Left colon (tissue), 2 donors: ENCODE data around the gene ALDH1A1. TPM values are rescaled to one million over a fixed set of nuclear protein-coding genes. Genes with fewer than 3 reads are reported as not detected.
"Not testable (repeated sequence)": the region's sequence is repeated elsewhere in the genome, so short reads cannot be mapped to it uniquely, and the experiment has no call there.

ENCODE experiments used
- ATAC-seq: fragments of 200-7000 bp; cut with Tn5 transposase; one replicate; pipeline ENCODE4 v1.9.1; 2020; ENCODE audit warnings: mild to moderate bottlenecking, moderate library complexity
- DNase-seq, 2 donors: peaks; one replicate each; pipeline ENCODE4 v3.0.0-alpha.2; 2020
- intact Hi-C, 2 donors: fragments of 100-400 bp; cut with DNase I in 1 of 2; cut with micrococcal nuclease in 1 of 2; formaldehyde crosslinking; loops; one replicate each; pipeline versions ENCODE4 v1.11.2 to v1.14.0; 2022; cut with DNase I, micrococcal nuclease
- total RNA-seq, 2 donors: library from RNA; stranded (reverse); fragmentation: NEBNext Ultra II Directional; extraction: Animal tissue kit (Norgen Biotek cat#: 25700); gene quantifications; one replicate each; pipeline ENCODE4 v1.2.1, GENCODE V29; 2021
- donor health status: DM: no; HTN: no; CAD: no.
- donor health status: DM: yes; HTN: yes; CAD: no.

Gene ALDH1A1
- total RNA-seq, 2 donors from 2014 or later: 91.0 to 105 TPM

DNA sequence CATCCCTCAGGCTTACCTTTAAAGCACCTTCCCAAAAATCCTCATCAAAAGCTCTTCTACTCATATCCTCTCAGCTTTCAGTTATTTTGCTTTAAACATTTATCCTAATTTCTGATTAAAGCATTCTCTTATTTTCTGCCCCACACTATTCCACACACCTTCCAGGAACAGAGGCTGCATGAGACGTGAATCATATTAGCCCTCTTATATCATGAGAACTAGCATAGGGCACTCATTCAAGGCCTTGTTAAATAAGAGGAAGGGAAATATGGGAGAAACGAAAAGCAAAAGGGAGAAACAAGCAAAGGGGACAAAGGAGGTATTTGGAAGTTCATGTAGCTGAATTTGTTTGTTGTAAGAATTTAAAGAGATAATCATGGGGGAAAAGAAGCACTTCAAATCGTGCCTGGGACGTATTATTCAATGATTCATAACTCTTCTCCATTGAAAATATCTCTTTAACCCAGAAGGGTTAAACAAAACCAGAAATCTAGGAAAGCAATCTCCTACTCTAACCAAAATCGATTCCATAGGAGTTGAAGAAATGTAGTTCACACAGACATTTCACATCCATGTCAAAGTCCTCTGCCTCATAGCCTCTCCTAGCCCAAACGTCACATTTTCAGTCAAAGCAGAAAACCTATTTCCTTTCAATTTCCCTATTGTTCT lies 4.1 kb downstream of the ALDH1A1 start:
- no peak for ATAC-seq
- DNase-seq: no peak
- intact Hi-C loops: no loop called here

DNA sequence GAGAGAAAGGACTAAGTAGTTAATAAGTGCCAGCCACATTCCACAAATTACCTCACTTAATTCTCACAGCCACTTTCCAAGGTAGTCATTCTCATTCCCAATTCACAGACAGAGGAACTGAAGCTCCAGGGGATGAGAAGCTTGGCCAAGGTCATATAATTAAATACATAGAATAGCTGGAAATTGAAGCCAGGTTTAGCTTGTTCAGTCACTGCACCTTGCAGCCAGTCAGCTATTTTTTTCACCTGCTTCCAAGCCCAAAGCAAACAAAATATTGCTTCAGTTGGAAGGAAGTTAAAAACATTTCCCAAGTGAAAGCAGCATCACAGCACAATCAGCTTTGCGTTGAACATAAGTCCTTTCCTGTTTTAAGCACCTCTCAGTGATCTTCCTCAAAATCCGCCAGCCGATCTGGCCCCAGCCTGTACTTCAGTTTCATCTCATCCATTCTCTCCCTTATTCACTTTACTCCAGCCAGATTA lies 4.8 kb downstream of the ALDH1A1 start:
- no peak for DNase-seq
- peak; percentile 30 for ATAC-seq
- intact Hi-C loops: no loop called here

DNA sequence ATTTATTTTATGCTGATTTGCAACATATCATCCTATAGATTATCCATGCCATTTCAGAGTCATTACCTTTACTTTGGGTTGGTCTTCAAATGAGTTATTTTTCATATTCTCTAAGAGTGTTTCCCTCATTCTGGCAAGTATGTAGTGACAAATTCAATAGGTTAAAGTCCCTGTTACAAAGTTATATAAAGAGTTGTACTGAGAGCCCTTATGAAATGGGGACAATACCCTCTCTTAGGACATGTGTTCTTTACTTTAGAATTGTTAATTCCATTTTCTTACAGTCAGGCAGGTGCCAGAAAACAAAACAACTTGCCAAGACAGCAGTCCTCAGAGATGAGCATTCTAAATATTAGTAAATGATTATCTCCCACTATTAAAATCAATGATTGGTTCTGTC lies 6.0 kb downstream of the ALDH1A1 start:
- intact Hi-C loops: no loop called here
- ATAC-seq (no peak), DNase-seq (no peak)

DNA sequence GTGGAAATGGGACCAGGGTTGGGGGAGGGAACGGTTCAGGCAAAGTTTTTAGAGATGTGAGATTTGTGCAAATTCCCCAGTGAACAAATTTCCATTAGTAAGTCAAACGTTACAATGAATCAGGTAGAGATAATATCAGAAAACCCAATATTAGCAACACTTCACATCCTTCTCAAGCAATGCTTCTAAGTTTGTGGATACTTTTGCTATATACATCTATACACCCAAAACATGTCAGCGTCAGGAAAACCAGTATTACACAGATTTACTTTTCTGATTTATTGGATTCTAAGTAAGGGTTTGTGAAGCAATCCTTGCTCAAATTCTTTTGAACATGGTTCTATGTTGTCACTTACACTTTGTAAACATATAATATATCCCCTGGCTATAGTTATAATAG lies 6.5 kb downstream of the ALDH1A1 start:
- intact Hi-C loops: no loop called here

DNA sequence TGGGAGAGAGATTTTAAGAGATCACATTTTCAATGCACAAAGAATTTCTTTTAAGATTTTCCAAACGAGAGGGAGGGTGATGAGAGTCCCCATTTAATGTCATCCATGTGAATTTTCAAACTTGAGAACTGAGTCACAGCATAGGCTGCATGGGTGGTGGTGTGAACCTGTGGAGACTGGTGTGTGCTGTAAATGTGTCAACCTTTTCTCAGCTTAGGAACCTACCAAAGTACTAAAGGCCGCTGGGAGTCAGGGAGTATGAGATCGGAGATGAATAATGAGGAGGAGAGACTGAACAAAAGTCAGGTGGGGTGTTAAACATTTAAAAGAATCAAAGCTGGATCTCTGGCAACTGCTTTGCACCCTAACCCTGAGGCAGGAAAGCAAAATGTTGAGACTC lies 7.5 kb downstream of the ALDH1A1 start:
- no peak for ATAC-seq
- DNase-seq: no peak
- intact Hi-C loops: no loop called here

More for the DNA sequence above, 6.5 kb downstream of the ALDH1A1 start:
- DNase-seq: no peak
- ATAC-seq: no peak

DNA sequence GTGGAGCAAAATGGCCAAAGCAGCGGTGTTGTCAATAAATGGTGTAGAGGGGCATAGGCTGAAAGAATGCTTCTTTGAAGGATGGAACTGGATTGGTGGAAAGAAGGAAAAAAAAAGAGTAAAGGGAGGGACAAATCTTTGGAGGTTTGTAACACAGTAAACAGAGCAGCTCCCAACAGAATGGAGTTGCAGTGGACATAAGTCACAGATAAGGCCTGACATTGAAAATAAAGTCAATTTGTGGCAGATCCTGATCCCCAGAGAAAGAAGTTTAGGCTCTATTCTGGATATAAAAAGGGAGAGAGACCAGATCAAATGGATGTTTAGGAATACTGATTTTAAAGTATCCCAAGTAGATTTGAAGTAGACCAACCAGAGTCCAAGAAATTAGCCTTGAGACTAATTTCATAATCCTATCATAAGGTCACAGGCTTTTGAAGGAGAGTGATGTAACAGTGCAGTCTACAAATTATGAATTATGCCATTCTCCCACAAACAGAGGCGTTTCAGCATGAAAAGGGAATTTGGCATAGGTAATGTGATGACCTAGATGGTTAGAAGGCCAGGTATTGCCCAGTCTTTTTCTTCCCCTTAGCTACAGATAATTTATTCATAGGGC lies 8.9 kb downstream of the ALDH1A1 start:
- no peak for DNase-seq
- intact Hi-C loops: no loop called here
- no peak for ATAC-seq

DNA sequence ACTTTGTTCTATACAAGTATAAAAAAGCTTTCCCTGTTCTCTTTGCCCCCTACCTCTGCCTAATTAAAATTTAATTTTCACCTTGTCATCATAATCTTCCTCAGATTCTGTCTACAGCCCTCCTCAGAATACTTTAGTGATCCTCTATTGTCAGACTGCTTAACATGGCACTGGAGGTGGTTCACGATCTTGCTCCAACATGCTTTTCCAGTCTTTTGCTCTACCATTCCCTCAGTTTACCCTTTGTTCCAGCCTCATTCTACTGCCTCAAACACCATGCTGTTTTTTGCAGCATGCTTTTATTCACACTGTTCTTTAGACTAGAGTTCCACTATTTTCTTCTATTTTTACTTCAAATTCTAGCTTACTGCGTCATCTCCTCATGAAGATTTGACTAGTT lies 10.4 kb downstream of the ALDH1A1 start:
- ATAC-seq: no peak
- DNase-seq: no peak
- intact Hi-C loops: no loop called here

DNA sequence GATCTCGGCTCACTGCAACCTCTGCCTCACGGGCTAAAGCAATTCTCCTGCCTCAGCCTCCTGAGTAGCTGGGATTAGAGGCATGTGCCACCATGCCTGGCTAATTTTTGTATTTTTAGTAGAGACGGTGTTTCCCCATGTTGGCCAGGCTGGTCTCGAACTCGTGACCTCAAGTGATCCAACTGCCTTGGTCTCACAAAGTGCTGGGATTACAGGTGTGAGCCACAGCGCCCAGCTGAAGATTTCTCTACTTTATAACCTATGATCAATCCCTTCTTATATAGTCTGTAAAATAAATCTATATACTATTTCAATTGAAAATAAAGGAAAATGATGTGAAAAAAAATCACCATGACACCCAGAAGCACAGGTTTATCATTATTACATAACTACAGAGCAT lies 13.3 kb downstream of the ALDH1A1 start:
- intact Hi-C loops, ATAC-seq, DNase-seq: not testable (repeated sequence)

DNA sequence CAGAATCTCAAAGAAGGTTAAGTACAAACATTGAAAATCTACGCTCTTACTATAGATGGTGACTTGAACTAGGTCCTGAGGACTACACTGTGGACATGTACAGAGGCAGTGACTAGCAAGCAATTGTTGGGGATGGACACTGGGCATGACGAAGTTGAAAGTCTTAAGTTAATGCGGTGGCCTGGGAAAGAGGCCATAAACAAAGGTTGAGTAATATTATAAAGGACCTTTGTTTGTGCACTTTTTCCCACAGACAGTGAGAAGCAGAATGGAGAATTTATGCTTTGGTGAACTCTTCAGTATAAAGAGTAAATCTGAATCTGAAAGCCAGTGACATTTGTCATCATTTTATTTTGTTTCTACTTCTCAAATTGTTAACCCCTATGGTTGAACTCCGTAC lies 15.3 kb downstream of the ALDH1A1 start:
- intact Hi-C loops: no loop called here
- peak; percentile 50 for ATAC-seq
- DNase-seq: no peak

DNA sequence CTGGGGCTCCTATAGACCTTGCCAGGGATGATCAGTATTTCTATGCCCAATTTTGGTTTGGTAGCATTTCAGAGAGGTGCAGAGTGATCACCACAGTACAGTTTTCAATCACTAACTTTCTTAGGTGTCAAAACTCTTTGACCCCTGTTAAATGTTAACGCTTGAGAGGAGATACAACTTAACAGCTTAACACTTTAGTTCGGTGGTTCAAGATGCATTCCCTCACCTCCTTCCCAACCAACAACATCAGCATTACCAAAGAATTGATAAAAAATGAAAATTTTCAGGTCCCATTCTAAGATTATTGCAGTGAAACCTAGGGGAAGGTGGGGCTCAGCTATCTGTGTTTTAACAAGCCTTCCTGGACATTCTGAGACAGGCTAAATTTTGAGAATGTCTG lies 16.2 kb downstream of the ALDH1A1 start:
- ATAC-seq (no peak), DNase-seq (no peak)
- intact Hi-C loops: no loop called here

DNA sequence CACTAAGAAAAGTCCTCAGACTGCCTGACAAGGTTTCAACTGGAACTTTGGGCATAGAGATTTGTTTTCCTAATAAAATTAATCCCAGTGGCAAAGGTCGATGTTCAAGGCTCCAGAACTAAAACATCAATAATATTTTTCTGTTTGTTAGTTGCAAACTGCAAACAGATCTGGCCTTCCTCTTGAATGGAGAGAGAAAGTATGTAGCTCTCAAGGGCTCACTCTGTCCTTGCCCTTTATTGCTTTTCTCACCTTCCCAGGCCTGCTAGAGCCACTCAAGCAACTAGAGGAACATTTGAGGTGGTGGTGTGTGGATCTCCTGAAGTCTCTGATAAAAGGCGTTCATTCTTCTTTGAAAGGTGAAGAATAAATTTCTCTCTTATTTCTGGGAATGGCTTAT lies 16.6 kb downstream of the ALDH1A1 start:
- ATAC-seq: no peak
- intact Hi-C loops: no loop called here
- no peak for DNase-seq

DNA sequence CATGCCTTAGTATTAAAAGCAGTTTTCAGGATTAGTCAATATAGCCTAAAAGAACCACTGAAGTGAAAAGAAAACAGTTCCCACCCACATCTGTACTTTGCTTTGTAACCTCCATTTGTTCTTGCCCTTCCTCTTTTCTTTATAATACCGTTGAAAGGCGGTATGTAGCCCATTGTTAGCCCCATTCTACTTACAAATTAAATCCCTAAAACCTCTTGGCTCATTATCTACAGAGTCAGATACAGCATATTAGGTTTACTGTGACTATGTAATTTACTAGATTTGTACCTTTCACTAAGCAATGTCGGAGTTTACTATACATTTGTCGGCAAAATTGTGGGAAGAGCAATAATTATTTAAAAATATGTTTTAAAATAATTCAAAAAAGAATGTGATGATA lies 17.3 kb downstream of the ALDH1A1 start:
- no peak for ATAC-seq
- intact Hi-C loops: no loop called here
- DNase-seq: no peak

DNA sequence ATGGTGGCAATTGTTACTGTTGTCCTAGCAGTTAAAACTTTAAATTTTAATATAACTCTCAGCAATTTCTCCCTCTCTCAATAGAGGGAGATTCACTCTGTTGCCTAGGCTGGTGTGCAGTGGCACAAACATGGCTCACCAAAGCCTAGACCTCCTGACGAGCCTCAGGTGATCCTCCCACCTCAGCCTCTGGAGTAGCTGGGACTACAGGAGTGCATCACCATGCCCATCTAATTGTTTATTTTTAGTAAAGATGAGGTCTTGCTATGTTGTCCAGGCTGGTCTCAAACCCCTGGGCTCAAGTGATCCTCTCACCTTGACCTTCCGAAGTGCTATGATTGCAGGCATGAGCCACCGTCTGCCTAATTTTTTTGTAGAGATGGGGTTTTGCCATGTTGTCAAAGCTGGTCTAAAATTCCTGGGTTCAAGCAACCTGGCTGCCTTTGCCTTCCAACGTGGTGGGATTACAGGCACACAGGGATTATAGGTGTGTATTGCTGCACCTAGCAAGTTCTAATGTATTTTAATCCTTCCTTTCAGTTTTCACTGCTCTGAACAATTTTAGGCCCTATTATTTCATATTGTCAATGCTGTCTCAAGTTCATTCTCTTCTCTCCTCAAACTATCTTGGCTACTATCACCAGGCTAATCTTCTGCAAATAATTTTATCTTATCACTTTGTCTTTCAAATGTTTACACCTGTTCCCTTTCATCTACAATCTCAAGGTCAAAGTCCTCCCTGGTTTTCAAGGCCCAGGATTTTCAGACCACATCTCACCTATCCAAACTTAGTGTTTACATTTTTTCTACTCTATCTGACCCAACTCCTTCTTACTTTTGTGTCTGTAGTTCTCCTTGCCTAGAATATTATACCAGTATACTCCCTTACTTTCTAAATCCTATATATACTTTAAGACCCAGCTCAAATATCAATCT lies 18.9 kb downstream of the ALDH1A1 start:
- peak; percentile 83 for ATAC-seq
- DNase-seq: no peak
- intact Hi-C loops: no loop called here

DNA sequence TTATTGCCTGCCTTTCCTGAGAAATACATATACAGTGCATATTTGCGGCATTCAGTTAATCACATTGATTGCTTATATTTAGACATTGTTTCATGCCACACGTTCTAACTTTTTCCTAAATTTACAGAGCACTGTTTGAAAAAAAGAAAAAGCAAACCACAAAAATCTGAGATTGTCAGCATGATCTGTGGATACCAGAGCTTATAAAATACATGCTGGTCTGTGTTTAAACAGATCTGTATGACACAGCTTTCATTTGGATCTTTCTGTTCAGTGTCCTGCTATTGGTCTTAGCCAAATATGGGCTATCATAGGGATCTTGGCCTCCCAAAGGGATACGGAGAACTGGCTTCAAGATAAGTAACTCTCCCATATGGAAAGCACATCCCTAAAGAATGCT lies 20.2 kb downstream of the ALDH1A1 start:
- intact Hi-C loops: no loop called here
- DNase-seq (no peak), ATAC-seq (no peak)

DNA sequence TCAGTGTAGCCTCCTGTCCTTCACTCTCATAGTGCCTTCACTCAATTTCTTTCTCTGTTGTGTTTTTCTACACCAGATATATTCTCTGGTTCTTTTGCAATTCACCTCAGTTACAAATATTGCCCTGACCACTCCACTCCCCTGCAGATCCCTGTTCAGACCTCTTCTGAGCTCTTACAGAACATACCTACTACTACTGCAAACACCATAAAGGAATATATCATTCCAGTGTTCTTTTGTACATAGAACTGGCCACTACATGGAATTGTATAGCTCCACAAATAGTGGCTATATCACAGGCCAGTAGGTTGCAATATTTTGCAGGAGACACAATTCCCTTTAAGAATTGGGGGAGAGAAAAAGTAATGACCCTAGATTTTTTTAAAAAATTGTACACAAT lies 21.0 kb downstream of the ALDH1A1 start:
- intact Hi-C loops: no loop called here
- peak; percentile 46 for ATAC-seq
- DNase-seq: no peak

DNA sequence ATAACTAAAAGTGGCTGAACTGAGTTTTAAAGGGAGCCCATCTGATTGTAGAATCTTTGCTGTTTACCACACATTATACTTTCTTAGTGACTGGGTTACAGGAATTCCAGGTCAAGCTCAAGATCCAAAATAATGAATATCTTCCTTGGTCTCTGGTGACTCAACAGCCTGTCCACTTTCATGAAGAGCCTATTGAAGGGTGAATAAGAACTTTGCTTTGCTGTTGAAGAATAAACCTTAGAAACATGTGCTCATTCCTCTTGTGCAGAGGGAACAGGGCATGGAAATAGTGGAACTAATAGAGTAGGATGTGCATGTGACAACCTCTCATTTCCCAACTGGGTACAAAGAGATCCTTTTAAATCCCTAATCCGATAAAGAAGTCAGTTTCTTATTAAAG lies 21.4 kb downstream of the ALDH1A1 start:
- DNase-seq (no peak), ATAC-seq (no peak)
- intact Hi-C loops: no loop called here

DNA sequence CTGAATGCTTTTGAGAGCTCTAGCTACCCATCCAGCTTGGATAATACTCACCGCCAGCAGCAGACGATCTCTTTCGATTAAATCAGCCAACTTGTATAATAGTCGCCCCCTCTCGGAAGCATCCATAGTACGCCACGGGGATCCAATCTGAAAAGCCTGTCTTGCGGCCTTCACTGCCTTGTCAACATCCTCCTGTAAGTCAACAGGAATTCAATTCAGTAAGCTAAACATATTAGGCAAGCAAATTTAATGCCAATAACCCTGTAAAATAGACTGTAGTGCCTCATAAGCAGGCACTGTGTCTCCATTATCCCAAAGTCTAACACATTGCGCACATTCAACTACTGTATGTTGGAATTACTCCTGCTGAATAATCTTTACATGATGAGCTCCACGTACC lies 22.0 kb downstream of the ALDH1A1 start:
- intact Hi-C loops: no loop called here
- DNase-seq (no peak), ATAC-seq (no peak)

DNA sequence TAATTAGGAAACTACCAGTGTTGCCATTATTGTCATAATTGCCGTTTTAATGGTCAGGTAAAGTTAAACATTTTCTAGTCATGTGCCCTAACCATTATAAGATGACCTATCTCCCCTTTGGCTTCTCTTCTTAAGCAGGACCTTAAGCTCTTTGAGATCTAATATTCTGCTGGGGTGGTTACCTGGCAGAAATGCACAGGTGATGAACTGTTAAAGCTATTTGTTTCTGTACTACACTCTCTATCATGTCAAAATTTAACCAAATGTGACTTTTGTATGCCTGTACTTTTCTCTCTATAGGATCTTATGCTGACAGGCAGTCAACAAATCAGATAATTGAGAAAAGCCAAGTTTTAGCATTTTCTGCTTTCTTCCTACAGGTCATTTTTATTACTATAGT lies 23.3 kb downstream of the ALDH1A1 start:
- intact Hi-C loops: no loop called here
- ATAC-seq: no peak
- no peak for DNase-seq

DNA sequence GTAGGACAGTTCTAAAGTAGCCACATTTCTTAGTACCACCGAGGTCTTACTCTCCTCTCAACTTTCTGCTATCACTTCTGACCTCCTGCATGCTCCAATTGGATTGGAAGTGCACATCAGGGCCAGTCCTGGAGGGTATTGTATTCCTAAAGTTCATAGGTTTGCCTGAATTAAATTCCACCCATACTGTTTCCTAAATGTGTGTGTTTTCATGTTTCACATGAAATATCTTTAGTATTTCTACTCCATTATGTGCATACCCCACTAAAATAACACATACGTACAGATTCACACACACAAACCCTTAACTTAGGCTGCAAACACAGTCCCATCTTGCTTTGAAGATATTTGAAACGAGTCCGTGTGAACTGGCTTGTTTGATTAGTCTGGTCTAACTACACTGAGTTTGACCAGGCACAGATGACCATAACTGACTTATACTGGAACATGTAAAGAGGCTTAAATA lies 24.8 kb downstream of the ALDH1A1 start:
- intact Hi-C loops: no loop called here
- DNase-seq (no peak), ATAC-seq (no peak)

DNA sequence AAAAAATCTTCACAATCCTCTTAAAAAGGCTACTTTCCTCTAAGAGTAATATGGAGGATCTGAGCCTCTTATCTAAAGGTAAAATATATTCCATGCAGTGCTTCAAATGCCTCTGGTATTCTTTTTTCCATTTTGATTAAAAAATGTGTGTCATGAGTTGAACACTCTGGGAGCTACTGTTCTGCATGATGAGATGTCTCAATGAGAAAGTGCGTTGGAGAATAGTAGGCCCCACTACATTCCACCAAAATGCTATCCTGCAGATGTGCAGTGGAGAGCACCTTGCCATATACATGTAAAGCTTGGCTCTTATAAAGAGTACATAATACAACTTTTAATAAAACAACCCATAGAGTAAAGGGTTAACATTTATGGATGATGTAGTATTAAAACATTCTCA lies 26.3 kb downstream of the ALDH1A1 start:
- intact Hi-C loops: no loop called here

More for the DNA sequence above, 26.3 kb downstream of the ALDH1A1 start:
- ATAC-seq (no peak), DNase-seq (no peak)
